GM19438 (cell line): ENCODE results near the gene LCAT.
A peak's percentile ranks its signal among the peaks of the same experiment; 100 is the strongest.
"Not testable (repeated sequence)": the region's sequence is repeated elsewhere in the genome, so short reads cannot be mapped to it uniquely, and the experiment has no call there.

Source experiments
- ATAC-seq: cut with Tn5 transposase; IDR thresholded peaks from one replicate; pipeline ENCODE4 v1.9.1; 2021; ENCODE audit warnings: low read depth; ENCODE audit not compliant: unreplicated experiment

Gene LCAT

GRCh38 chr16:67950335-67950843 is 6.5 kb upstream of the LCAT start:
- ATAC-seq, result no peak

GRCh38 chr16:67949645-67950044 is 5.7 kb upstream of the LCAT start:
- no peak for ATAC-seq

GRCh38 chr16:67948015-67948414 is 4.1 kb upstream of the LCAT start:
- no peak for ATAC-seq

GRCh38 chr16:67946966-67947558 is 3.1 kb upstream of the LCAT start:
- no peak for ATAC-seq

GRCh38 chr16:67946128-67946569 is 2.2 kb upstream of the LCAT start:
- no peak for ATAC-seq

- ATAC-seq, result no peak
Observed at GRCh38 chr16:67945392-67945933, 1.5 kb upstream of the LCAT start.

GRCh38 chr16:67944690-67945391 is 921 bp upstream of the LCAT start:
- no peak for ATAC-seq

- no peak for ATAC-seq
Observed at GRCh38 chr16:67943256-67943618, 683 bp downstream of the LCAT start.

- ATAC-seq, result no peak
Observed at GRCh38 chr16:67942510-67943255, 1.2 kb downstream of the LCAT start.

- no peak for ATAC-seq
Observed at GRCh38 chr16:67942200-67942509, 1.8 kb downstream of the LCAT start.

GRCh38 chr16:67941469-67942199 is 2.3 kb downstream of the LCAT start:
- no peak for ATAC-seq

- no peak for ATAC-seq
Observed at GRCh38 chr16:67940446-67941089, 3.4 kb downstream of the LCAT start.

- no peak for ATAC-seq
Observed at GRCh38 chr16:67939507-67940445, 4.1 kb downstream of the LCAT start.

- not testable (repeated sequence) for ATAC-seq
Observed at GRCh38 chr16:67937713-67938112, 6.2 kb downstream of the LCAT start.

GRCh38 chr16:67936880-67937605 is 6.9 kb downstream of the LCAT start:
- peak; percentile 51 for ATAC-seq

- no peak for ATAC-seq
Observed at GRCh38 chr16:67936124-67936879, 7.6 kb downstream of the LCAT start, which contains the start of gene PSMB10. Gene PSMB10 (minus strand): TSS chr16:67936850. CDS start chr16:67936749, 101 bp downstream.

GRCh38 chr16:67935402-67936123 is 8.4 kb downstream of the LCAT start:
- peak; percentile 84 for ATAC-seq
